Activated naive CD4-positive, alpha-beta T cell treated with Interleukin-2 at 50 U/mL for 16 hours (primary cell): Measurements from ENCODE around the gene MYCL.

Experiments
- DNase-seq: peaks from one replicate; pipeline ENCODE4 v3.0.0-alpha.2; 2020

Gene MYCL

GRCh38 chr1:39850606-39851216 is 51.0 kb downstream of the MYCL start:
- DNase-seq: no peak

GRCh38 chr1:39849203-39849602 is 52.5 kb downstream of the MYCL start:
- no peak for DNase-seq

- DNase-seq: no peak
Measured at GRCh38 chr1:39847940-39848339, 53.8 kb downstream of the MYCL start.

- DNase-seq: no peak
Measured at GRCh38 chr1:39846796-39847195, 54.9 kb downstream of the MYCL start.

- DNase-seq: peak; percentile 77
Measured at GRCh38 chr1:39845569-39846566, 55.8 kb downstream of the MYCL start.
